Peyer's patch (tissue), 4 donors: ENCODE data around the gene IL17RA.

Experiments
- CTCF ChIP-seq, 6 experiments: fragments of 450-650 bp in 4 of 6; fragments of 200-600 bp in 2 of 6; sonication (generic) in 1 of 6; IDR thresholded peaks; one replicate each; pipeline ENCODE4 v1.5.1; 2017 to 2019; ENCODE audit warnings: antibody characterized with exemption in 6 of 6, mild to moderate bottlenecking in 3 of 6, moderate library complexity in 1 of 6
- POLR2A ChIP-seq, 2 donors: fragments of 450-650 bp; IDR thresholded peaks; one replicate each; pipeline ENCODE4 v1.5.1; 2017; ENCODE audit warnings: antibody characterized with exemption in 2 of 2, mild to moderate bottlenecking in 2 of 2, moderate library complexity in 2 of 2

- TF ChIP-seq CTCF (IDR thresholded peaks at IDR 0.05) (no peak), POLR2A (IDR thresholded peaks at IDR 0.05) (no peak)
Measured at GRCh38 chr22:17086296-17086695, 1.5 kb downstream of the IL17RA start.
